Large intestine (tissue), 3 donors: ENCODE measurements around the gene IFNA5. TPM values are rescaled to one million over a fixed set of nuclear protein-coding genes. Genes with fewer than 3 reads are reported as not detected.

ENCODE experiments used
- DNase-seq, 2 donors: peaks; one replicate each; pipeline versions ENCODE4 v3.0.0 to v3.0.0-alpha.2; 2013
- H3K27ac ChIP-seq: one replicate; pipeline ENCODE4 v1.5.1; 2013; ENCODE audit warnings: low read length
- H3K27me3 ChIP-seq: 2 replicates; pipeline ENCODE4 v1.6.1; 2013; ENCODE audit warnings: low read length; ENCODE audit not compliant: control insufficient read depth, insufficient read depth
- H3K36me3 ChIP-seq: 2 replicates; pipeline ENCODE4 v1.6.1; 2013; ENCODE audit warnings: low read length; ENCODE audit not compliant: control insufficient read depth, insufficient read depth
- H3K4me1 ChIP-seq: one replicate; pipeline ENCODE4 v1.6.1; 2013; ENCODE audit warnings: low read length; ENCODE audit not compliant: control insufficient read depth, insufficient read depth
- H3K4me3 ChIP-seq: one replicate; pipeline ENCODE4 v1.5.1; 2013; ENCODE audit warnings: low read length
- H3K9me3 ChIP-seq: one replicate; pipeline ENCODE4 v1.6.1; 2013; ENCODE audit warnings: mild to moderate bottlenecking, low read depth, low read length, moderate library complexity; ENCODE audit not compliant: control insufficient read depth
- WGBS: methylation state at CpG from one replicate; pipeline ENCODE4 v1.1.5; 2013; ENCODE audit warnings: low lambda C conversion rate; ENCODE audit not compliant: insufficient coverage; 5-methylcytosine and 5-hydroxymethylcytosine counted together
- polyA plus RNA-seq: library from polyadenylated mRNA; unstranded; fragments of 120-200 nt; gene quantifications from one replicate; pipeline ENCODE4 v1.2.1, GENCODE V29; 2013

The IFNA5 gene
- polyA plus RNA-seq, 1 donor, result not detected

- Histone ChIP-seq H3K9me3 (no peaks in the 10 kb centered on the region), H3K27ac (no peak overlapping the region), H3K36me3 (no peaks in the 10 kb centered on the region), H3K4me3 (no peak overlapping the region), H3K27me3 (no peaks in the 10 kb centered on the region), H3K4me1 (no peaks in the 10 kb centered on the region)
- no CpG with 5 or more reads among the region's 1 CpG for WGBS
- DNase-seq, result peak in 1 of 2 donors; percentile 7
These were observed 10.7 kb downstream of the IFNA5 start for GRCh38 chr9:21294364-21294774.

- H3K36me3 ChIP-seq, result no peaks in the 10 kb centered on the region
- no CpG with 5 or more reads among the region's 2 CpGs for WGBS
- H3K27ac ChIP-seq, result no peak overlapping the region
- no peaks in the 10 kb centered on the region for H3K9me3 ChIP-seq
- no peak overlapping the region for H3K4me3 ChIP-seq
- H3K27me3 ChIP-seq, result no peaks in the 10 kb centered on the region
- H3K4me1 ChIP-seq, result no peaks in the 10 kb centered on the region
- no peak for DNase-seq
These were observed 15.3 kb downstream of the IFNA5 start for GRCh38 chr9:21289848-21290247.

- Histone ChIP-seq H3K27me3 (no peaks in the 10 kb centered on the region), H3K9me3 (no peaks in the 10 kb centered on the region), H3K4me3 (no peak overlapping the region), H3K4me1 (no peaks in the 10 kb centered on the region), H3K27ac (no peak overlapping the region), H3K36me3 (no peaks in the 10 kb centered on the region)
- WGBS, result no CpG with 5 or more reads among the region's 3 CpGs
- no peak for DNase-seq
These were observed 17.8 kb downstream of the IFNA5 start for GRCh38 chr9:21287280-21287679.

- H3K27ac ChIP-seq, result no peak overlapping the region
- WGBS, result 92% methylated on average over 2 of the region's 5 CpGs
- DNase-seq, result no peak
These were observed 18.5 kb downstream of the IFNA5 start for GRCh38 chr9:21286659-21287058.

GRCh38 chr9:21286099-21286498 lies 19.0 kb downstream of the IFNA5 start:
- no peaks in the 10 kb centered on the region for H3K36me3 ChIP-seq
- H3K4me1 ChIP-seq, result no peaks in the 10 kb centered on the region
- no peak overlapping the region for H3K27ac ChIP-seq
- no peak overlapping the region for H3K4me3 ChIP-seq
- DNase-seq, result no peak
- no peaks in the 10 kb centered on the region for H3K9me3 ChIP-seq
- H3K27me3 ChIP-seq, result peaks cover 2% of the 10 kb centered on the region
- 97% methylated on average over 4 of the region's 5 CpGs for WGBS

More at GRCh38 chr9:21286659-21287058, 18.5 kb downstream of the IFNA5 start:
- no peak overlapping the region for H3K4me3 ChIP-seq
- no peaks in the 10 kb centered on the region for H3K9me3 ChIP-seq
- H3K36me3 ChIP-seq, result no peaks in the 10 kb centered on the region
- H3K4me1 ChIP-seq, result no peaks in the 10 kb centered on the region
- H3K27me3 ChIP-seq, result no peaks in the 10 kb centered on the region

- Histone ChIP-seq H3K27ac (no peak overlapping the region), H3K4me3 (no peak overlapping the region), H3K4me1 (no peaks in the 10 kb centered on the region), H3K9me3 (no peaks in the 10 kb centered on the region), H3K36me3 (no peaks in the 10 kb centered on the region), H3K27me3 (peaks cover 2% of the 10 kb centered on the region)
- DNase-seq, result no peak
- WGBS, result 91% methylated on average over 1 of the region's 2 CpGs
These were observed 23.8 kb downstream of the IFNA5 start for GRCh38 chr9:21281275-21281674.

- no peak for DNase-seq
- no peaks in the 10 kb centered on the region for H3K36me3 ChIP-seq
- H3K4me3 ChIP-seq, result no peak overlapping the region
- H3K9me3 ChIP-seq, result no peaks in the 10 kb centered on the region
- no CpG with 5 or more reads among the region's 2 CpGs for WGBS
- H3K27me3 ChIP-seq, result peaks cover 2% of the 10 kb centered on the region
- no peaks in the 10 kb centered on the region for H3K4me1 ChIP-seq
- H3K27ac ChIP-seq, result no peak overlapping the region
These were observed 36.8 kb downstream of the IFNA5 start for GRCh38 chr9:21268347-21268657.

GRCh38 chr9:21267485-21268346 lies 37.4 kb downstream of the IFNA5 start:
- peaks cover 2% of the 10 kb centered on the region for H3K27me3 ChIP-seq
- H3K4me1 ChIP-seq, result no peaks in the 10 kb centered on the region
- no peak overlapping the region for H3K4me3 ChIP-seq
- DNase-seq, result no peak
- WGBS, result no CpG with 5 or more reads among the region's 4 CpGs
- no peaks in the 10 kb centered on the region for H3K9me3 ChIP-seq
- no peak overlapping the region for H3K27ac ChIP-seq
- H3K36me3 ChIP-seq, result no peaks in the 10 kb centered on the region

GRCh38 chr9:21266733-21267484 lies 38.2 kb downstream of the IFNA5 start:
- peaks cover 2% of the 10 kb centered on the region for H3K27me3 ChIP-seq
- no peaks in the 10 kb centered on the region for H3K4me1 ChIP-seq
- WGBS, result no CpG with 5 or more reads among the region's 3 CpGs
- H3K27ac ChIP-seq, result no peak overlapping the region
- no peaks in the 10 kb centered on the region for H3K9me3 ChIP-seq
- no peaks in the 10 kb centered on the region for H3K36me3 ChIP-seq
- no peak for DNase-seq
- H3K4me3 ChIP-seq, result no peak overlapping the region

GRCh38 chr9:21265421-21266189 lies 39.5 kb downstream of the IFNA5 start:
- Histone ChIP-seq H3K27me3 (peaks cover 2% of the 10 kb centered on the region), H3K9me3 (no peaks in the 10 kb centered on the region), H3K36me3 (no peaks in the 10 kb centered on the region), H3K4me1 (no peaks in the 10 kb centered on the region), H3K4me3 (no peak overlapping the region), H3K27ac (no peak overlapping the region)
- no CpG with 5 or more reads among the region's 1 CpG for WGBS
- DNase-seq, result no peak
